GM12878 (cell line): ENCODE data around the gene PHACTR1. TPM values are rescaled to one million over a fixed set of nuclear protein-coding genes. Genes with fewer than 3 reads are reported as not detected.

Source experiments
- ATAC-seq: fragments of 200-7000 bp; cut with Tn5 transposase; 3 replicates; pipeline ENCODE4 v1.9.1; 2020; ENCODE audit warnings: mild to moderate bottlenecking, moderate library complexity
- BruUV-seq: library from RNA; stranded (reverse); fragments of 400-500 nt; replicated peaks from 2 replicates; lab custom pipeline; 2021; lab: Mats Ljungman, UMichigan
- CTCF ChIA-PET: fragments of 300-600 bp; sonication (Branson Sonifier 250); formaldehyde crosslinking; extraction: SDS; loops from one replicate; lab custom pipeline; 2021; ENCODE audit warnings: inconsistent platforms; lab: Yijun Ruan, JAX
- POLR2A ChIA-PET: fragments of 350-600 bp; formaldehyde crosslinking; extraction: SDS; loops from one replicate; lab custom pipeline; 2021; ENCODE audit warnings: inconsistent platforms; lab: Charles Lee
- RAD21 ChIA-PET: fragments of 300-600 bp; sonication (Branson Sonifier 250); formaldehyde crosslinking; loops from one replicate; lab custom pipeline; 2023; ENCODE audit warnings: antibody characterized with exemption; ENCODE audit not compliant: unreplicated experiment; lab: Charles Lee
- SMC1A ChIA-PET: fragments of 300-600 bp; sonication (Branson Sonifier 250); formaldehyde crosslinking; loops from one replicate; lab custom pipeline; 2023; ENCODE audit not compliant: unreplicated experiment, uncharacterized antibody; lab: Charles Lee
- DNase-seq: peaks from one replicate; pipeline ENCODE4 v3.0.0-alpha.2; 2011; ENCODE audit warnings: low read depth, low spot score
- FAIRE-seq: peaks from 3 replicates; lab custom pipeline; 2011; peaks lifted over from hg19 to GRCh38; lab: Jason Lieb, UNC
- H2AFZ ChIP-seq: 2 replicates; pipeline ENCODE4 v1.6.0; 2011; ENCODE audit warnings: low read depth, low read length, control low read depth; ENCODE audit not compliant: control insufficient read depth
- H3K27ac ChIP-seq: 2 replicates; pipeline ENCODE4 v1.5.1; 2011; ENCODE audit warnings: control low read depth; ENCODE audit not compliant: control insufficient read depth, insufficient read depth
- H3K27me3 ChIP-seq, 2 experiments: replicated peaks in 1 of 2; 2 replicates each; pipeline versions ENCODE4 v1.6.0 to v1.6.1; 2011; ENCODE audit warnings: low read length in 1 of 2; ENCODE audit not compliant: control insufficient read depth in 2 of 2, insufficient read depth in 2 of 2
- H3K36me3 ChIP-seq, 2 experiments: 2 replicates each; pipeline ENCODE4 v1.5.1; 2011; ENCODE audit warnings: low read length in 1 of 2; ENCODE audit not compliant: control insufficient read depth in 2 of 2, insufficient read depth in 2 of 2
- H3K4me1 ChIP-seq: 2 replicates; pipeline ENCODE4 v1.6.1; 2011; ENCODE audit warnings: mild to moderate bottlenecking, low read length, moderate library complexity, mixed read lengths; ENCODE audit not compliant: control insufficient read depth, insufficient read depth
- H3K4me2 ChIP-seq: 2 replicates; pipeline ENCODE4 v1.6.0; 2011; ENCODE audit warnings: control low read depth; ENCODE audit not compliant: control insufficient read depth, insufficient read depth
- H3K4me3 ChIP-seq: fragments of 200-600 bp; sonication (generic); 2 replicates; pipeline ENCODE4 v1.5.1; 2016
- H3K79me2 ChIP-seq: 2 replicates; pipeline ENCODE4 v1.6.0; 2011; ENCODE audit warnings: low read length; ENCODE audit not compliant: control insufficient read depth, insufficient read depth
- H3K9ac ChIP-seq: 2 replicates; pipeline ENCODE4 v1.8.0; 2011; ENCODE audit warnings: low read length, control low read depth, mixed read lengths; ENCODE audit not compliant: control insufficient read depth, insufficient read depth
- H3K9me3 ChIP-seq: replicated peaks from 3 replicates; pipeline ENCODE4 v1.5.1; 2011; ENCODE audit warnings: mild to moderate bottlenecking, low read length; ENCODE audit not compliant: control insufficient read depth, insufficient read depth
- H4K20me1 ChIP-seq: 2 replicates; pipeline ENCODE4 v1.6.0; 2011; ENCODE audit not compliant: control insufficient read depth, insufficient read depth
- CHD4 ChIP-seq: fragments of 200-600 bp; sonication (generic); IDR thresholded peaks from 2 replicates; pipeline ENCODE4 v1.6.1; 2016; ENCODE audit warnings: mild to moderate bottlenecking
- CTCF ChIP-seq, 3 experiments: IDR thresholded peaks in 2 of 3; conservative IDR thresholded peaks in 1 of 3; 2 replicates each; pipeline ENCODE4 v1.5.1; 2011; ENCODE audit warnings: low read depth in 3 of 3, low read length in 3 of 3, mild to moderate bottlenecking in 3 of 3, control low read depth in 2 of 3, moderate library complexity in 2 of 3, inconsistent platforms in 1 of 3, mixed read lengths in 1 of 3; ENCODE audit not compliant: control insufficient read depth in 2 of 3, insufficient read depth in 1 of 3; ENCODE audit errors: extremely low read depth in 1 of 3
- HDAC6 ChIP-seq: fragments of 200-600 bp; sonication (generic); IDR thresholded peaks from one replicate; pipeline ENCODE4 v1.8.0; 2017; ENCODE audit warnings: antibody characterized with exemption; ENCODE audit not compliant: unreplicated experiment
- HDGF ChIP-seq: fragments of 450-650 bp; IDR thresholded peaks from 2 replicates; pipeline ENCODE4 v1.6.1; 2016; ENCODE audit warnings: antibody characterized with exemption
- JUND ChIP-seq: IDR thresholded peaks from 2 replicates; pipeline ENCODE4 v1.6.1; 2012; ENCODE audit warnings: low read depth, mild to moderate bottlenecking, low read length, improper control_type of control experiment, moderate library complexity
- NBN ChIP-seq: fragments of 450-650 bp; IDR thresholded peaks from 2 replicates; pipeline ENCODE4 v1.6.1; 2016
- PKNOX1 ChIP-seq: fragments of 450-650 bp; IDR thresholded peaks from 2 replicates; pipeline ENCODE4 v1.6.1; 2016; ENCODE audit warnings: mild to moderate bottlenecking
- RELB ChIP-seq: fragments of 450-650 bp; IDR thresholded peaks from 2 replicates; pipeline ENCODE4 v1.6.1; 2017; ENCODE audit warnings: low read depth, mild to moderate bottlenecking, moderate library complexity
- TAF1 ChIP-seq: IDR thresholded peaks from 2 replicates; pipeline ENCODE4 v1.6.1; 2011; ENCODE audit warnings: mild to moderate bottlenecking, low read depth, low read length, borderline replicate concordance
- ZBTB4 ChIP-seq: fragments of 450-650 bp; formaldehyde crosslinking; IDR thresholded peaks from 2 replicates; pipeline ENCODE4 v1.4.0; 2022; ENCODE audit warnings: mild to moderate bottlenecking, moderate library complexity
- WGBS: methylation state at CpG from one replicate; pipeline ENCODE4 v1.1.6; 2016; ENCODE audit warnings: low lambda C conversion rate; ENCODE audit not compliant: insufficient replicate concordance, insufficient coverage; ENCODE audit errors: missing lambda C conversion rate; 5-methylcytosine and 5-hydroxymethylcytosine counted together
- in situ Hi-C: fragments of 300-500 bp; cut with MboI; formaldehyde crosslinking; loops from 9 replicates; pipeline ENCODE4 v1.14.3; 2018; ENCODE audit warnings: mixed read lengths
- intact Hi-C: fragments of 100-400 bp; cut with micrococcal nuclease; formaldehyde crosslinking; loops from one replicate; pipeline ENCODE4 v1.14.2; 2022; ENCODE audit not compliant: unreplicated experiment
- polyA plus RNA-seq, 11 experiments: library from polyadenylated mRNA; depleted of rRNA in 4 of 11; unstranded in 6 of 11; stranded (reverse) in 5 of 11; fragments of >200 nt; fragmentation: Nextera tagmentation in 4 of 11; fragmentation: Illumina TruSeq in 1 of 11; extraction: Ambion mirVana in 4 of 11; extraction: Trizol in 1 of 11; gene quantifications; 1 replicate in 1 of 11; 2 replicates in 10 of 11; pipeline versions ENCODE4 v1.2.1 to v1.2.3, GENCODE V29; 2011 to 2016; ENCODE audit warnings: inconsistent platforms in 2 of 11, missing spikeins in 2 of 11, low read depth in 1 of 11
- total RNA-seq, 4 experiments: library from RNA; depleted of rRNA in 3 of 4; stranded (reverse); fragments of >200 nt in 3 of 4; fragmentation: Illumina TruSeq in 1 of 4; extraction: Trizol in 1 of 4; gene quantifications; 2 replicates each; pipeline versions ENCODE4 v1.2.1 to v1.2.3, GENCODE V29; 2013 to 2021

PHACTR1 gene
- total and polyA plus RNA-seq, 10 of the 15 experiments (the other 5 are each of a cell fraction or from before 2014, with no cell fraction given), result 34.2 to 94.6 (median 62.3) TPM

GRCh38 chr6:13099771-13100170, 383.2 kb downstream of the PHACTR1 start:
- Histone ChIP-seq H2AFZ (no peak overlapping the region), H3K27ac (no peak overlapping the region), H3K9me3 (no peaks in the 10 kb centered on the region), H3K27me3 (no peaks in the 10 kb centered on the region; a peak in 1 of 4 replicates), H3K4me3 (no peak overlapping the region), H3K36me3 (no peaks in the 10 kb centered on the region), H3K79me2 (no peaks in the 10 kb centered on the region), H3K4me2 (no peak overlapping the region), H3K9ac (no peak overlapping the region), H3K4me1 (no peaks in the 10 kb centered on the region), H4K20me1 (no peaks in the 10 kb centered on the region)
- ChIA-PET POLR2A (no interaction called here), SMC1A (no interaction called here), RAD21 (no interaction called here), CTCF (no interaction called here)
- intact Hi-C loops, result no loop called here
- no peak for ATAC-seq
- TF ChIP-seq TAF1, result no peak
- 0 out of 6 replicates have a peak, but pooled peaks of 2 of the 3 experiments have one; percentile 8 to 21 for TF ChIP-seq CTCF (IDR thresholded peaks at IDR 0.05 in 2 of 3, conservative IDR thresholded peaks at IDR 0.05 in 1 of 3; ENCODE audit: control insufficient read depth in 2 of 3, extremely low read depth in 1 of 3, insufficient read depth in 1 of 3, low read depth in 3 of 3, low read length in 3 of 3)
- no peak for DNase-seq
- no TSS peak for BruUV-seq
- FAIRE-seq, result no peak
- in situ Hi-C loops, result no loop called here

GRCh38 chr6:13101409-13101808, 384.8 kb downstream of the PHACTR1 start:
- no peaks in the 10 kb centered on the region for H3K79me2 ChIP-seq
- no peak for ATAC-seq
- H3K27me3 ChIP-seq, result no peaks in the 10 kb centered on the region; a peak in 1 of 4 replicates
- ChIA-PET SMC1A (no interaction called here), CTCF (no interaction called here), POLR2A (no interaction called here), RAD21 (no interaction called here)
- no peaks in the 10 kb centered on the region for H3K36me3 ChIP-seq
- intact Hi-C loops (no loop called here), in situ Hi-C loops (no loop called here)
- no peak overlapping the region for H3K27ac ChIP-seq
- H3K4me2 ChIP-seq, result no peak overlapping the region
- FAIRE-seq, result no peak
- no peak for DNase-seq
- H3K4me3 ChIP-seq, result no peak overlapping the region
- H4K20me1 ChIP-seq, result no peaks in the 10 kb centered on the region
- no peak overlapping the region for H3K9ac ChIP-seq
- no peak overlapping the region for H2AFZ ChIP-seq
- 18% methylated on average over 5 of the region's 5 CpGs for WGBS
- BruUV-seq, result no TSS peak
- no peaks in the 10 kb centered on the region for H3K9me3 ChIP-seq
- H3K4me1 ChIP-seq, result no peaks in the 10 kb centered on the region
- TF ChIP-seq CHD4 (no peak), RELB (no peak), PKNOX1 (no peak), JUND (no peak), HDGF (no peak), NBN (no peak), HDAC6 (no peak), ZBTB4 (CRISPR knock-in tag) (no peak)
